HEK293T (cell line): ENCODE data around the gene MYLK4.

ENCODE experiments used
- CTCF ChIA-PET: fragments of 350-600 bp; formaldehyde crosslinking; extraction: SDS; loops from one replicate; lab custom pipeline; 2021; ENCODE audit warnings: antibody characterized with exemption, inconsistent platforms; lab: Yijun Ruan, JAX
- POLR2A ChIA-PET: fragments of 350-600 bp; formaldehyde crosslinking; extraction: SDS; loops from one replicate; lab custom pipeline; 2020; ENCODE audit warnings: antibody characterized with exemption, inconsistent platforms; lab: Yijun Ruan, JAX
- DNase-seq: peaks from one replicate; pipeline ENCODE4 v3.0.0; 2012; ENCODE audit warnings: mixed read lengths; ENCODE audit errors: extremely low spot score
- ARNT ChIP-seq: fragments of 450-650 bp; IDR thresholded peaks from 2 replicates; pipeline ENCODE4 v1.6.1; 2017; ENCODE audit warnings: mild to moderate bottlenecking
- BHLHE40 ChIP-seq: fragments of 450-650 bp; IDR thresholded peaks from 2 replicates; pipeline ENCODE4 v1.6.1; 2016; ENCODE audit warnings: mild to moderate bottlenecking, moderate library complexity, borderline replicate concordance
- CTBP1 ChIP-seq: fragments of 450-650 bp; IDR thresholded peaks from 2 replicates; pipeline ENCODE4 v1.6.1; 2016; ENCODE audit warnings: borderline replicate concordance
- ELF4 ChIP-seq: fragments of 450-650 bp; IDR thresholded peaks from 2 replicates; pipeline ENCODE4 v1.6.1; 2017; ENCODE audit warnings: antibody characterized with exemption
- FOXA1 ChIP-seq: fragments of 450-650 bp; IDR thresholded peaks from 2 replicates; pipeline ENCODE4 v1.6.1; 2016; ENCODE audit warnings: mild to moderate bottlenecking
- FOXK2 ChIP-seq: fragments of 450-650 bp; IDR thresholded peaks from 2 replicates; pipeline ENCODE4 v1.6.1; 2016; ENCODE audit warnings: mild to moderate bottlenecking
- FOXM1 ChIP-seq: fragments of 450-650 bp; IDR thresholded peaks from 2 replicates; pipeline ENCODE4 v1.6.1; 2017; ENCODE audit warnings: mild to moderate bottlenecking, borderline replicate concordance
- HDGF ChIP-seq: fragments of 450-650 bp; IDR thresholded peaks from 2 replicates; pipeline ENCODE4 v1.6.1; 2017; ENCODE audit warnings: antibody characterized with exemption, borderline replicate concordance
- L3MBTL2 ChIP-seq: fragments of 450-650 bp; conservative IDR thresholded peaks from 2 replicates; pipeline ENCODE4 v1.6.1; 2016; ENCODE audit warnings: mild to moderate bottlenecking
- LEF1 ChIP-seq: fragments of 450-650 bp; IDR thresholded peaks from 2 replicates; pipeline ENCODE4 v1.6.1; 2017; ENCODE audit warnings: mild to moderate bottlenecking, borderline replicate concordance
- NFRKB ChIP-seq: fragments of 450-650 bp; IDR thresholded peaks from 2 replicates; pipeline ENCODE4 v1.6.1; 2016; ENCODE audit warnings: mild to moderate bottlenecking, moderate library complexity
- PKNOX1 ChIP-seq: fragments of 450-650 bp; IDR thresholded peaks from 2 replicates; pipeline ENCODE4 v1.6.1; 2016
- SP1 ChIP-seq: fragments of 450-650 bp; IDR thresholded peaks from 2 replicates; pipeline ENCODE4 v1.6.1; 2017
- SUZ12 ChIP-seq: fragments of 450-650 bp; IDR thresholded peaks from 2 replicates; pipeline ENCODE4 v1.6.1; 2016; ENCODE audit warnings: mild to moderate bottlenecking
- TARDBP ChIP-seq: fragments of 450-650 bp; IDR thresholded peaks from 2 replicates; pipeline ENCODE4 v1.6.1; 2016
- ZNF384 ChIP-seq: fragments of 450-650 bp; IDR thresholded peaks from 2 replicates; pipeline ENCODE4 v1.6.1; 2016

Gene MYLK4

GRCh38 chr6:2658788-2659187 is 91.9 kb downstream of the MYLK4 start:
- ChIA-PET POLR2A (no interaction called here), CTCF (no interaction called here)
- no peak for DNase-seq

GRCh38 chr6:2656460-2657079 is 94.2 kb downstream of the MYLK4 start:
- no peak for DNase-seq
- POLR2A ChIA-PET: no interaction called here
- CTCF ChIA-PET: no interaction called here
- TF ChIP-seq SP1 (no peak), FOXK2 (no peak), BHLHE40 (no peak), SUZ12 (no peak; the same call in 1 of the 2 replicates), PKNOX1 (no peak), CTBP1 (no peak), FOXA1 (no peak), L3MBTL2 (no peak), FOXM1 (no peak), ZNF384 (no peak), LEF1 (no peak), NFRKB (no peak), HDGF (no peak), TARDBP (no peak), ELF4 (no peak), ARNT (no peak)

More at GRCh38 chr6:2658788-2659187, 91.9 kb downstream of the MYLK4 start:
- TF ChIP-seq HDGF (no peak), ARNT (no peak), FOXK2 (no peak), FOXM1 (no peak), ZNF384 (no peak), PKNOX1 (no peak)

- TF ChIP-seq HDGF (no peak), ZNF384 (no peak), ELF4 (no peak), FOXK2 (no peak), FOXA1 (no peak), TARDBP (no peak), FOXM1 (no peak)
- ChIA-PET POLR2A (no interaction called here), CTCF (no interaction called here)
- no peak for DNase-seq
Measured at GRCh38 chr6:2655844-2656433, 94.8 kb downstream of the MYLK4 start.

GRCh38 chr6:2653369-2654032 is 97.2 kb downstream of the MYLK4 start:
- DNase-seq: no peak
- no peak for TF ChIP-seq ELF4
- no peak for TF ChIP-seq ARNT
- TF ChIP-seq LEF1: no peak
- POLR2A ChIA-PET: no interaction called here
- CTCF ChIA-PET: interaction anchor here (0.8 to 1.2 kb wide), 2 partner anchors 8 to 20 kb away, joined by 3 to 4 read pairs; no protein-coding TSS in a partner anchor

GRCh38 chr6:2652611-2653010 is 98.1 kb downstream of the MYLK4 start:
- ChIA-PET POLR2A (no interaction called here), CTCF (no interaction called here)
- no peak for TF ChIP-seq ZNF384
- no peak for TF ChIP-seq ELF4
- no peak for TF ChIP-seq BHLHE40
- TF ChIP-seq NFRKB: no peak
- no peak for TF ChIP-seq CTBP1
- TF ChIP-seq LEF1: no peak
- TF ChIP-seq HDGF: no peak
- TF ChIP-seq SUZ12: no peak
- no peak for DNase-seq

GRCh38 chr6:2651961-2652360 is 98.8 kb downstream of the MYLK4 start:
- TF ChIP-seq ELF4 (no peak), TARDBP (no peak), SP1 (no peak), LEF1 (no peak), FOXM1 (no peak), PKNOX1 (no peak), FOXA1 (no peak), CTBP1 (no peak), L3MBTL2 (no peak), HDGF (no peak), ARNT (no peak), ZNF384 (no peak), SUZ12 (no peak), FOXK2 (no peak), BHLHE40 (no peak), NFRKB (no peak)
- CTCF ChIA-PET: no interaction called here
- POLR2A ChIA-PET: no interaction called here
- no peak for DNase-seq
